Panc1 (cell line): ENCODE data around the gene CFAP57.

ENCODE experiments used
- CTCF ChIP-seq: fragments of 450-650 bp; IDR thresholded peaks from 2 replicates; pipeline ENCODE4 v1.5.1; 2017; ENCODE audit warnings: mild to moderate bottlenecking
- POLR2AphosphoS5 ChIP-seq: IDR thresholded peaks from 2 replicates; pipeline ENCODE4 v1.6.1; 2012; ENCODE audit warnings: mild to moderate bottlenecking, low read depth, low read length, moderate library complexity
- REST ChIP-seq, 2 experiments: IDR thresholded peaks; 2 replicates each; pipeline ENCODE4 v1.6.1; 2011 to 2012; ENCODE audit warnings: low read depth in 2 of 2, control low read depth in 1 of 2, low read length in 1 of 2, mild to moderate bottlenecking in 1 of 2, moderate library complexity in 1 of 2; ENCODE audit not compliant: insufficient read depth in 1 of 2

GRCh38 chr1:43267818-43268425, 95.8 kb downstream of the CFAP57 start:
- TF ChIP-seq CTCF (no peak), POLR2AphosphoS5 (no peak), REST (IDR thresholded peaks at IDR 0.05; ENCODE audit: insufficient read depth in 1 of 2, low read depth in 2 of 2, low read length in 1 of 2) (no peak)
